Testis (tissue), 3 donors: ENCODE measurements around the gene CALY. TPM values are rescaled to one million over a fixed set of nuclear protein-coding genes. Genes with fewer than 3 reads are reported as not detected.

Experiments used
- DNase-seq: peaks from one replicate; pipeline ENCODE4 v3.0.0-alpha.2; 2019
- H3K27ac ChIP-seq, 2 donors: fragments of 200-600 bp; sonication (generic); one replicate each; pipeline ENCODE4 v1.5.1; 2019
- H3K27me3 ChIP-seq: fragments of 200-600 bp; sonication (generic); one replicate; pipeline ENCODE4 v1.5.1; 2019
- H3K36me3 ChIP-seq: fragments of 200-600 bp; sonication (generic); one replicate; pipeline ENCODE4 v1.5.1; 2017; ENCODE audit warnings: low read depth; ENCODE audit errors: missing control alignments
- H3K4me1 ChIP-seq: fragments of 200-600 bp; sonication (generic); one replicate; pipeline ENCODE4 v1.5.1; 2019
- H3K4me3 ChIP-seq, 2 donors: fragments of 200-600 bp; sonication (generic); one replicate each; pipeline ENCODE4 v1.5.1; 2017 to 2019
- H3K9me3 ChIP-seq: fragments of 200-600 bp; sonication (generic); one replicate; pipeline ENCODE4 v1.5.1; 2017
- POLR2A ChIP-seq: fragments of 450-650 bp; IDR thresholded peaks from one replicate; pipeline ENCODE4 v1.6.1; 2017; ENCODE audit warnings: antibody characterized with exemption, mild to moderate bottlenecking, moderate library complexity
- WGBS, 2 donors: methylation state at CpG; one replicate each; pipeline ENCODE4 v1.1.5; 2018; 5-methylcytosine and 5-hydroxymethylcytosine counted together
- intact Hi-C: fragments of 100-400 bp; cut with DNase I; formaldehyde crosslinking; loops from one replicate; pipeline ENCODE4 v1.15.1; 2023; ENCODE audit warnings: low total_unique reads
- polyA plus RNA-seq: library from polyadenylated mRNA; stranded (reverse); fragments of 350-450 nt; fragmentation: Illumina TruSeq; extraction: RNeasy Lipid Tissue Mini Kit (QIAGEN cat#74804); gene quantifications from one replicate; pipeline ENCODE4 v1.2.3, GENCODE V29; 2014; ENCODE audit warnings: low read depth, low replicate concordance; ENCODE audit not compliant: insufficient read depth
- total RNA-seq, 2 donors: library from RNA; depleted of rRNA; stranded (reverse); fragments of >200 nt; gene quantifications; one replicate each; pipeline ENCODE4 v1.2.3, GENCODE V29; 2016
- TF ChIP-seq, protein P1 (sequence below), 3 experiments: fragments of 450-650 bp in 2 of 3; fragments of 200-600 bp in 1 of 3; sonication (generic) in 1 of 3; IDR thresholded peaks; one replicate each; pipeline ENCODE4 v1.5.1; 2016 to 2019; ENCODE audit warnings: antibody characterized with exemption in 3 of 3, mild to moderate bottlenecking in 2 of 3, moderate library complexity in 1 of 3

The CALY gene
- total and polyA plus RNA-seq, 3 donors from 2014 or later: 4.9 to 35.5 (median 19.2) TPM

DNA sequence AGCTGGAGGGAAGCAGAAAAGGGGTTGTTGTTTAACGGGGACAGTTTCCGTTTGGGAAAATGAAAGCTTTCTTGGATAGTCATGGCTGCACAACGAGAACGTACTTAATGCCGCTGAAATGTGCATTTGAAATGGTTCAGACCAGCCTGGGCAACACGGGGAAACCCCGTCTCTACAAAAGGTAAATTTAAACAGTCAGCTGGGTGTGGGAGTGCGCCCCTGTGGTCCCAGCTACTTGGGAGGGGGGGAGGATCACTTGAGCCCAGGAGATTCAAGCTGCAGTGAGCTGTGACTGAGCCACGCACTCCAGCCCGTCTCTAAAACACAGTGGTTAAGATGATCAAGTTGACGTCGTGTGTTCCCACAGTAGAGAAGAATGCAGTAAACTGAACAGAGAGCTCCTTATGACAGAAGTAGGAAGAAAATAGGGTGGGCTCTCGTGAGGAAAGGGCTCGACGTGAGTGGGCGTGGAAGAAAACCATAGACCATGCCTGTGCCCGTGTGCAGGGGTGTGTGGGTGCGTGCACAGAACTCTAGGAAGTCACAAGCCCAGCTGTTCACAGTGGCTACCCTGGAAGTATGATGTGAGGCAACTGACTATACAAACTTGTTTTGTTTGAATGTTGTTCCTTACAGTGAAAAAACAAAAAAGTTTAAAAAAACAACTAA lies 25.2 kb upstream of the CALY start:
- intact Hi-C loops: no loop called here
- H3K4me3 ChIP-seq: no peak overlapping the region
- H3K36me3 ChIP-seq: no peaks in the 10 kb centered on the region
- peaks cover 7% of the 10 kb centered on the region for H3K4me1 ChIP-seq
- H3K9me3 ChIP-seq: no peaks in the 10 kb centered on the region
- WGBS, 2 donors: 78 to 82% methylated on average over 18 of the region's 18 CpGs
- no peak for DNase-seq
- TF ChIP-seq, protein P1, sequence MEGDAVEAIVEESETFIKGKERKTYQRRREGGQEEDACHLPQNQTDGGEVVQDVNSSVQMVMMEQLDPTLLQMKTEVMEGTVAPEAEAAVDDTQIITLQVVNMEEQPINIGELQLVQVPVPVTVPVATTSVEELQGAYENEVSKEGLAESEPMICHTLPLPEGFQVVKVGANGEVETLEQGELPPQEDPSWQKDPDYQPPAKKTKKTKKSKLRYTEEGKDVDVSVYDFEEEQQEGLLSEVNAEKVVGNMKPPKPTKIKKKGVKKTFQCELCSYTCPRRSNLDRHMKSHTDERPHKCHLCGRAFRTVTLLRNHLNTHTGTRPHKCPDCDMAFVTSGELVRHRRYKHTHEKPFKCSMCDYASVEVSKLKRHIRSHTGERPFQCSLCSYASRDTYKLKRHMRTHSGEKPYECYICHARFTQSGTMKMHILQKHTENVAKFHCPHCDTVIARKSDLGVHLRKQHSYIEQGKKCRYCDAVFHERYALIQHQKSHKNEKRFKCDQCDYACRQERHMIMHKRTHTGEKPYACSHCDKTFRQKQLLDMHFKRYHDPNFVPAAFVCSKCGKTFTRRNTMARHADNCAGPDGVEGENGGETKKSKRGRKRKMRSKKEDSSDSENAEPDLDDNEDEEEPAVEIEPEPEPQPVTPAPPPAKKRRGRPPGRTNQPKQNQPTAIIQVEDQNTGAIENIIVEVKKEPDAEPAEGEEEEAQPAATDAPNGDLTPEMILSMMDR (IDR thresholded peaks at IDR 0.05): no peak
- no peak for TF ChIP-seq POLR2A
- no peak overlapping the region for H3K27ac ChIP-seq
- no peaks in the 10 kb centered on the region for H3K27me3 ChIP-seq

DNA sequence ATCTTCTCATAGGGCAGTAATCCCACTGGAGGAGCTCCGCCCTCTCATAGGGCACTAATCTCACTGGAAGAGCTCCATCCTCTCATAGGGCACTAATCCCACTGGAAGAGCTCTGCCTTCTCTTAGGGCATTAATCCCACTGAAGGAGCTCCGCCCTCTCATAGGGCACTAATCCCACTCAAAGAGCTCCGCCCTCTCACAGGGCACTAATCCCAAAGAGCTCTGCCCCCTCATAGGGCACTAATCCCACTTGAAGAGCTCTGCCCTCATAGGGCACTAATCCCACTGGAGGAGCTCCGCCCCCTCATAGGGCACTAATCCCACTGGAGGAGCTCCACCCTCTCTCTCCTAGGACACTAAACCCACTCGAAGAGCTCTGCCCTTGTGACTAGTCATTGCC lies 24.5 kb upstream of the CALY start:
- no peak overlapping the region for H3K27ac ChIP-seq
- DNase-seq: no peak
- H3K9me3 ChIP-seq: no peaks in the 10 kb centered on the region
- no peak overlapping the region for H3K4me3 ChIP-seq
- H3K27me3 ChIP-seq: no peaks in the 10 kb centered on the region
- no peaks in the 10 kb centered on the region for H3K36me3 ChIP-seq
- WGBS, 2 donors: 30 to 81% methylated on average over 1 to 5 of the region's 5 CpGs
- intact Hi-C loops: no loop called here
- H3K4me1 ChIP-seq: peaks cover 9% of the 10 kb centered on the region
- TF ChIP-seq POLR2A: no peak
- TF ChIP-seq, protein P1 (IDR thresholded peaks at IDR 0.05): no peak

GRCh38 chr10:133359972-133360610 lies 23.4 kb upstream of the CALY start:
- no peak overlapping the region for H3K27ac ChIP-seq
- DNase-seq: no peak
- H3K4me1 ChIP-seq: peaks cover 9% of the 10 kb centered on the region
- TF ChIP-seq, protein P1 (IDR thresholded peaks at IDR 0.05): no peak
- no peak for TF ChIP-seq POLR2A
- H3K4me3 ChIP-seq: no peak overlapping the region
- intact Hi-C loops: no loop called here
- no peaks in the 10 kb centered on the region for H3K27me3 ChIP-seq
- 65 to 69% methylated on average over 17 of the region's 17 CpGs for WGBS, 2 donors
- no peaks in the 10 kb centered on the region for H3K9me3 ChIP-seq
- no peaks in the 10 kb centered on the region for H3K36me3 ChIP-seq

DNA sequence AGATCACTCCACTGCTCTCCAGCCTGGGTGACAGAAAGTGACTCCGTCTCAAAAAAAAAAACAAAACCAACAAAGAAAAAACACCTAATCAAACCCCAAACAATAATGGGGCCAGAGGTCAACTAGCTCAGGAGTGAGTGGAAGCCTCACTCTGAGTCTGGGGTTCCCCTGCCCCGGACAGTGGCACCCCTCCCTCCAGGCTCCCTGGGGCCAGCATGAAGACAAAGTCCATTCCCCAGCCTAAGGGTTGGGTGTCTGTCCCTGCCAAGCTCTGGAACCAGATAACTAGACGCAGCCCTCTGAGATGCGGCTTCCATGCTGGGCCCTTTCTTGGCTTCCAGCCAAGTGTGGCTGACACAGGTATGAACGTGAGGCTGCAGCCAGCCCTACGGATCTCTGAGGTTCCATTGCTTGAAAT lies 22.9 kb upstream of the CALY start:
- DNase-seq: peak; percentile 46
- intact Hi-C loops: no loop called here
- 45 to 48% methylated on average over 4 to 6 of the region's 6 CpGs for WGBS, 2 donors
- no peak for TF ChIP-seq POLR2A
- TF ChIP-seq, protein P1 (IDR thresholded peaks at IDR 0.05): no peak
- Histone ChIP-seq H3K36me3 (no peaks in the 10 kb centered on the region), H3K27ac (no peak overlapping the region), H3K9me3 (no peaks in the 10 kb centered on the region), H3K4me1 (peaks cover 9% of the 10 kb centered on the region), H3K4me3 (no peak overlapping the region), H3K27me3 (no peaks in the 10 kb centered on the region)
